ENCODE measurements around the gene GAA. TPM values are rescaled to one million over a fixed set of nuclear protein-coding genes. Genes with fewer than 3 reads are reported as not detected.

The GAA gene
- total RNA-seq, 1 donor from 2014 or later: 47.7 TPM

GRCh38 chr17:80108036-80108971 lies 6.9 kb downstream of the GAA start:
- H3K4me2 ChIP-seq (ENCODE audit: low read length): no peak overlapping the region
- no peak for DNase-seq (ENCODE audit: low read depth)
- no peaks in the 10 kb centered on the region for H3K4me1 ChIP-seq (ENCODE audit: insufficient read depth, low read length)
- Mint-ChIP-seq H3K27me3 (ENCODE audit: low read depth, unreplicated experiment) (no peaks in the 10 kb centered on the region), H3K27ac (ENCODE audit: unreplicated experiment) (no peak overlapping the region), H3K4me1 (ENCODE audit: low read depth, unreplicated experiment) (no peaks in the 10 kb centered on the region), H3K36me3 (ENCODE audit: low read depth, unreplicated experiment) (peaks cover 6% of the 10 kb centered on the region), H3K4me3 (ENCODE audit: unreplicated experiment) (no peak overlapping the region), H3K9me3 (ENCODE audit: unreplicated experiment) (no peaks in the 10 kb centered on the region)
- no peaks in the 10 kb centered on the region for H3K79me2 ChIP-seq (ENCODE audit: insufficient read depth, low read length)
- no peak overlapping the region for H3K9ac ChIP-seq (ENCODE audit: low read length)
- H4K20me1 ChIP-seq (ENCODE audit: insufficient read depth, low read length): peaks cover 4% of the 10 kb centered on the region
- H3K27ac ChIP-seq (ENCODE audit: low read depth, low read length): no peak overlapping the region
- peaks cover 5% of the 10 kb centered on the region for H3K27me3 ChIP-seq (ENCODE audit: insufficient read depth, low read length)
- TF ChIP-seq EZH2 (IDR thresholded peaks at IDR 0.05; ENCODE audit: insufficient read depth, low read length): no peak
- TF ChIP-seq CTCF (IDR thresholded peaks at IDR 0.05; ENCODE audit: insufficient read depth, low read depth, low read length): no peak
- no peaks in the 10 kb centered on the region for H3K36me3 ChIP-seq (ENCODE audit: insufficient read depth, low read length)
- no peak overlapping the region for H2AFZ ChIP-seq (ENCODE audit: low read depth, low read length)
- no peaks in the 10 kb centered on the region for H3K9me3 ChIP-seq (ENCODE audit: insufficient read depth, low read depth, low read length)
- no peak for FAIRE-seq
- H3K4me3 ChIP-seq (ENCODE audit: insufficient read depth, low read depth, low read length): no peak overlapping the region

- no peak for DNase-seq (ENCODE audit: low read depth)
- Histone ChIP-seq H3K4me2 (ENCODE audit: low read length) (no peak overlapping the region), H3K4me1 (ENCODE audit: insufficient read depth, low read length) (no peaks in the 10 kb centered on the region), H3K27me3 (ENCODE audit: insufficient read depth, low read length) (peaks cover 5% of the 10 kb centered on the region), H3K27ac (ENCODE audit: low read depth, low read length) (no peak overlapping the region), H4K20me1 (ENCODE audit: insufficient read depth, low read length) (no peaks in the 10 kb centered on the region), H3K4me3 (ENCODE audit: insufficient read depth, low read depth, low read length) (no peak overlapping the region), H3K9me3 (ENCODE audit: insufficient read depth, low read depth, low read length) (no peaks in the 10 kb centered on the region), H3K79me2 (ENCODE audit: insufficient read depth, low read length) (no peaks in the 10 kb centered on the region), H3K9ac (ENCODE audit: low read length) (no peak overlapping the region), H2AFZ (ENCODE audit: low read depth, low read length) (no peak overlapping the region), H3K36me3 (ENCODE audit: insufficient read depth, low read length) (no peaks in the 10 kb centered on the region)
- Mint-ChIP-seq H3K27me3 (ENCODE audit: low read depth, unreplicated experiment) (no peaks in the 10 kb centered on the region), H3K36me3 (ENCODE audit: low read depth, unreplicated experiment) (peaks cover 8% of the 10 kb centered on the region), H3K27ac (ENCODE audit: unreplicated experiment) (peak overlapping the region; percentile 26), H3K4me3 (ENCODE audit: unreplicated experiment) (no peak overlapping the region), H3K4me1 (ENCODE audit: low read depth, unreplicated experiment) (no peaks in the 10 kb centered on the region), H3K9me3 (ENCODE audit: unreplicated experiment) (no peaks in the 10 kb centered on the region)
- FAIRE-seq: no peak
- TF ChIP-seq CTCF (IDR thresholded peaks at IDR 0.05; ENCODE audit: insufficient read depth, low read depth, low read length) (no peak), EZH2 (IDR thresholded peaks at IDR 0.05; ENCODE audit: insufficient read depth, low read length) (no peak)
Measured at GRCh38 chr17:80109066-80109660, 7.8 kb downstream of the GAA start.
